Psoas muscle (tissue), 8 donors: ENCODE measurements around the gene TRAK1. TPM values are rescaled to one million over a fixed set of nuclear protein-coding genes. Genes with fewer than 3 reads are reported as not detected.

Experiments used
- ATAC-seq, 4 donors: fragments of 200-7000 bp; cut with Tn5 transposase; one replicate each; pipeline ENCODE4 v1.9.1; 2020; ENCODE audit warnings: moderate library complexity in 3 of 4, mild to moderate bottlenecking in 2 of 4
- DNase-seq, 2 donors: peaks; one replicate each; pipeline ENCODE4 v3.0.0-alpha.2; 2020
- H3K27ac ChIP-seq: fragments of 200-600 bp; one replicate; pipeline ENCODE4 v1.8.0; 2022
- H3K27me3 ChIP-seq, 3 donors: fragments of 200-600 bp in 1 of 3; one replicate each; pipeline versions ENCODE4 v1.6.1 to v1.8.0; 2013 to 2022; ENCODE audit warnings: low read length in 2 of 3, mild to moderate bottlenecking in 2 of 3, moderate library complexity in 1 of 3; ENCODE audit not compliant: insufficient read depth in 3 of 3
- H3K36me3 ChIP-seq, 2 donors: fragments of 200-600 bp in 1 of 2; one replicate each; pipeline versions ENCODE4 v1.6.1 to v1.8.0; 2013 to 2022; ENCODE audit warnings: low read depth in 1 of 2, mild to moderate bottlenecking in 1 of 2, moderate library complexity in 1 of 2; ENCODE audit not compliant: insufficient read depth in 1 of 2
- H3K4me1 ChIP-seq: fragments of 200-600 bp; one replicate; pipeline ENCODE4 v1.8.0; 2022
- H3K4me3 ChIP-seq: fragments of 200-600 bp; one replicate; pipeline ENCODE4 v1.8.0; 2022; ENCODE audit warnings: mild to moderate bottlenecking
- H3K9me3 ChIP-seq: fragments of 200-600 bp; one replicate; pipeline ENCODE4 v1.8.0; 2022
- CTCF ChIP-seq: fragments of 200-600 bp; IDR thresholded peaks from one replicate; pipeline ENCODE4 v1.8.0; 2022; ENCODE audit warnings: antibody characterized with exemption
- WGBS, 3 donors: extraction: QIAGEN DNeasy Blood & Tissue Kit; methylation state at CpG; one replicate each; pipeline versions ENCODE4 v1.1.6 to v1.1.7; 2013; 5-methylcytosine and 5-hydroxymethylcytosine counted together
- intact Hi-C, 2 donors: fragments of 100-400 bp; cut with DNase I; formaldehyde crosslinking; loops; one replicate each; pipeline versions ENCODE4 v1.11.0 to v1.14.2; 2022
- polyA plus RNA-seq, 3 donors: library from polyadenylated mRNA; stranded (reverse); fragments of 200-250 nt; gene quantifications; one replicate each; pipeline ENCODE4 v1.2.3, GENCODE V29; 2013
- total RNA-seq, 4 donors: library from RNA; stranded (reverse); fragmentation: NEBNext Ultra II Directional in 2 of 4; extraction: Animal tissue kit (Norgen Biotek cat#: 25700) in 2 of 4; gene quantifications; one replicate each; pipeline versions ENCODE4 v1.2.1 to v1.2.4, GENCODE V29; 2021 to 2023
- donor health status: healthy with polysubstance abuse.
- donor health status: DM: no; HTN: no; CAD: no; lungs with moderate emphysema.
- donor health status: Bipolar disorder and iron deficiency.
- donor health status: healthy.
- donor health status: DM: yes; HTN: yes; CAD: no.
- donor health status: DM: no; HTN: no; CAD: no.
- donor health status: DM: no; HTN: no; CAD: no.
- donor health status: DM: yes; HTN: yes; CAD: no.

The TRAK1 gene
- total and polyA plus RNA-seq, 7 donors: 30.8 to 128 (median 94.8) TPM

- Histone ChIP-seq H3K36me3 (peaks cover 0 to 12% of the 10 kb centered on the region in 2 donors), H3K27ac (no peak overlapping the region), H3K27me3 (no peaks in the 10 kb centered on the region), H3K4me3 (no peak overlapping the region), H3K9me3 (no peaks in the 10 kb centered on the region), H3K4me1 (peaks cover 25% of the 10 kb centered on the region)
- ATAC-seq (no peak), DNase-seq (no peak)
- no peak for TF ChIP-seq CTCF
- intact Hi-C loops: no loop called here
- WGBS, 3 donors: 93 to 96% (median 94%) methylated on average over 9 of the region's 9 CpGs
Measured at GRCh38 chr3:42187936-42188335, 96.8 kb downstream of the TRAK1 start.

GRCh38 chr3:42188376-42188775, 97.2 kb downstream of the TRAK1 start:
- Histone ChIP-seq H3K4me1 (peaks cover 22% of the 10 kb centered on the region), H3K27me3 (no peaks in the 10 kb centered on the region), H3K9me3 (no peaks in the 10 kb centered on the region), H3K27ac (no peak overlapping the region), H3K36me3 (peaks cover 0 to 16% of the 10 kb centered on the region in 2 donors), H3K4me3 (no peak overlapping the region)
- intact Hi-C loops: no loop called here
- 75 to 88% (median 80%) methylated on average over 1 of the region's 1 CpG for WGBS, 3 donors
- no peak for TF ChIP-seq CTCF
- ATAC-seq: no peak
- no peak for DNase-seq

GRCh38 chr3:42189001-42189460, 97.9 kb downstream of the TRAK1 start:
- ATAC-seq: peak; percentile 6 to 68 (median 44)
- no peak for DNase-seq
- Histone ChIP-seq H3K27me3 (no peaks in the 10 kb centered on the region), H3K4me1 (peaks cover 17% of the 10 kb centered on the region), H3K36me3 (peaks cover 3 to 22% of the 10 kb centered on the region in 2 donors), H3K4me3 (no peak overlapping the region), H3K9me3 (no peaks in the 10 kb centered on the region), H3K27ac (peak overlapping the region; percentile 36)
- WGBS, 3 donors: 40 to 57% (median 54%) methylated on average over 6 of the region's 6 CpGs
- intact Hi-C loops: no loop called here
- TF ChIP-seq CTCF: no peak

GRCh38 chr3:42189736-42190135, 98.6 kb downstream of the TRAK1 start:
- 50 to 67% (median 56%) methylated on average over 6 of the region's 6 CpGs for WGBS, 3 donors

More at GRCh38 chr3:42189736-42190135, 98.6 kb downstream of the TRAK1 start:
- no peak for DNase-seq
- Histone ChIP-seq H3K27ac (peak overlapping the region; percentile 36), H3K4me1 (peaks cover 13% of the 10 kb centered on the region), H3K27me3 (no peaks in the 10 kb centered on the region), H3K36me3 (peaks cover 3 to 29% of the 10 kb centered on the region in 2 donors), H3K9me3 (no peaks in the 10 kb centered on the region), H3K4me3 (no peak overlapping the region)
- ATAC-seq: no peak
- TF ChIP-seq CTCF: no peak
- intact Hi-C loops: loop anchor here (2.0 to 10.0 kb wide), 5 partner anchors 71 to 295 kb away; no protein-coding TSS in a partner anchor
